ENCODE measurements around the gene GRID1. TPM values are rescaled to one million over a fixed set of nuclear protein-coding genes. Genes with fewer than 3 reads are reported as not detected.

The GRID1 gene
- total and polyA plus RNA-seq, 7 experiments from 2014 or later = not detected

DNA sequence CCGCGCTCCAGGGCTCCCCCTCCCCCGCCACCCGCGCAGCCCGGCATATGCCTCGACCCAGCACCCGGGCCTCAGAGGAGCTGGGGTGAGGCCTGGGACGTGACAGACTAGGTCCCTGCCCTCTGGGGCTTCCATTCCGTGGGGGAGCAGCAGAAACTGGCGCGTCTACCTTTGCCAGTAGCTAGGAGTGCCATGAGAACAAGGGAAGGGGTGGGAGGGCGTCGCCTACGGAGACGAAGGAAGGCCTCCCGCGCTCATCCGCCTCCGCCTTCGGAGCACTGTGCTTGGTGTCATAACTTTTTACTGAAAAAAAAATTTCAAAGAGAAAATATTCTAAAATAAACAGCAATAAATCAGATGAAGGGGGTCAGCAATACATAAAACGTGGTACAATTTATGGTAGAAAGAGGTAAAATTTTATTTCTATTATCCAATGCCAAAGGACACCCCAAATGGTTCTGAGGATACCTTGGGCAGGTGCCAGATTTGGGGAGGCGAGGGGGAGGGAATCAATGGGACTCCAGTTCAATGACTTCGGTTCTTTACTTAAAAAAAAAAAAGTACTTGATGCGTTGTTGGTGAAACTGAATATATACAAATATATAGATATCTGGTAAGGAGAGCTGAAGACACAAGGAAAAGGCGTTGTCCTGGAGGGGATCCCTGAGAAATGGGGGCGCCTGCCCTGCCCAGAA, 35.1 kb upstream of the GRID1 start:
- DNase-seq (peak in 8 of 9 donors; percentile 17 to 53 (median 38)), ATAC-seq (no peak)
- peak overlapping the region; percentile 46 to 93 (median 87) for H3K27ac Mint-ChIP-seq
- Histone ChIP-seq H3K27ac (ENCODE audit: low read depth, low read length) (peak overlapping the region; percentile 76), H3K27me3 (ENCODE audit: control insufficient read depth in 2 of 2, insufficient read depth in 2 of 2, low read length in 2 of 2) (no peaks in the 10 kb centered on the region), H3K36me3 (ENCODE audit: control insufficient read depth in 2 of 3, insufficient read depth in 3 of 3, low read length in 3 of 3) (peaks cover 0 to 7% (median 0%) of the 10 kb centered on the region in 3 experiments), H3K4me3 (ENCODE audit: low read length) (peak overlapping the region; percentile 86), H3K4me1 (ENCODE audit: control insufficient read depth in 2 of 2, insufficient read depth in 2 of 2, low read length in 2 of 2) (peaks cover 0 to 10% of the 10 kb centered on the region in 2 donors), H3K9me3 (ENCODE audit: control insufficient read depth in 2 of 3, low read length in 3 of 3) (no peaks in the 10 kb centered on the region)
- peaks cover 5 to 28% (median 23%) of the 10 kb centered on the region in 7 donors for H3K4me1 Mint-ChIP-seq
- intact Hi-C loops (cut with micrococcal nuclease) = loop anchor here (1.0 to 5.0 kb wide), 7 partner anchors 35 to 789 kb away; partner anchors contain the start of gene BMPR1A (in 2 of the 2)
- CTCF ChIA-PET = interaction anchor here (0.6 to 4.4 kb wide), 4 partner anchors 8 to 185 kb away, joined by 3 to 53 read pairs (median 3); no protein-coding TSS in a partner anchor
- POLR2A ChIA-PET = interaction anchor here (0.6 to 4.4 kb wide), 7 partner anchors 11 to 183 kb away, joined by 3 to 54 read pairs (median 9); no protein-coding TSS in a partner anchor
- peak overlapping the region; percentile 75 to 95 (median 88) for H3K4me3 Mint-ChIP-seq
- peaks cover 0 to under 1% (median 0%) of the 10 kb centered on the region in 5 donors for H3K36me3 Mint-ChIP-seq
- H3K27me3 Mint-ChIP-seq = peaks cover 0 to 11% (median 0%) of the 10 kb centered on the region in 5 donors
- peaks cover 0 to 4% (median 0%) of the 10 kb centered on the region in 11 donors for H3K9me3 Mint-ChIP-seq

DNA sequence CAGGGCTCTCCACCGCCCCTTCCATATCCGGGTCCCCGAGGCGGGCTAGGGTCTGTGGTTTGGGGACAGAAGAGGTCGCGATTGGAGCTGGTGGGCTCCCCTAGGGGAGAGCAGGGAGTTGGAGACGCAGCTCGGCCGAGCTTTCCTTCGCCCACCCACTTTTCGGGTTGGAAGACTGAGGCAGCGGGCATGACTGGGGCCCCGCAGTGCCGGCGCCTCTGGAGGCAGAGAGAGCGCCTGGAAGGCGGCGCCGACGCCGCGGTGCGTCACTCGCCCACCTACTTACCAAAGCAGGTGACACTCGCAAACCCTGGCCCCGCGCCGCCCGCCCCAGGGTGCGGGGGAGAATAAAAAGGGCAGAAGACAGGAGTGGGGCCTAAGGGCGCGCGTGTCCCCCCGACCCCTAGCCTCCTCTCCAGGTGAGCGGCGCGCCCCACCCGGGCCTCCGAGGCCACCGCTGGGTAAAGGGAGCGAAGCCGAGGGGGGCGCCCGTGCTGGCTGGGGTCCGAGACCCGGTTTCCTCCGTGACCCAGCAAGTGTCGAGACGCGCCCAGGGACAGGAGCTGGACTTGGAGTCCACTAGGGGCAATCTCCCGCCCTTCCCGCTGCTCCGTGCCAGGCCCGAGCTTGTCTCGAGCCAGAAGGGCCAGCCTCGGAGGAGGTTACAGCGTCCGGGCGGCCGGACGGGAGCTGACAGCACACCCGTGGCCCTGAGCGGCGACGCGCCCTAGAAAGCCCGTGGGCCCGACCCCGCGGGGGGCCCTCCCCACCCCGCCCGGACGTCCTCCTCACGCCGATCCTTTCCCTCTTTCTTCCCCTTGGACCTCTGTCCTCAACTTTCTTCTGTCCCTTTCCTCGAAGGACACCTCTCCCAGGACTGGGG, 34.4 kb upstream of the GRID1 start:
- ATAC-seq (peak; percentile 65), DNase-seq (peak; percentile 48 to 84 (median 73))
- Histone ChIP-seq H3K4me3 (ENCODE audit: low read length) (peak overlapping the region; percentile 86), H3K4me1 (ENCODE audit: control insufficient read depth in 2 of 2, insufficient read depth in 2 of 2, low read length in 2 of 2) (peaks cover 0 to 10% of the 10 kb centered on the region in 2 donors), H3K36me3 (ENCODE audit: control insufficient read depth in 2 of 3, insufficient read depth in 3 of 3, low read length in 3 of 3) (peaks cover 0 to 7% (median 0%) of the 10 kb centered on the region in 3 experiments), H3K27ac (ENCODE audit: low read depth, low read length) (peak overlapping the region; percentile 76), H3K9me3 (ENCODE audit: control insufficient read depth in 2 of 3, low read length in 3 of 3) (no peaks in the 10 kb centered on the region), H3K27me3 (ENCODE audit: control insufficient read depth in 2 of 2, insufficient read depth in 2 of 2, low read length in 2 of 2) (no peaks in the 10 kb centered on the region)
- peaks cover 0 to 13% (median 0%) of the 10 kb centered on the region in 5 donors for H3K27me3 Mint-ChIP-seq
- intact Hi-C loops (cut with micrococcal nuclease) = loop anchor here (1.0 to 5.0 kb wide), 13 partner anchors 10 to 789 kb away; partner anchors contain the start of genes BMPR1A (in 2 of the 2) and WAPL (in 2 of the 2)
- peak overlapping the region; percentile 79 to 95 (median 88) for H3K4me3 Mint-ChIP-seq
- no peaks in the 10 kb centered on the region for H3K36me3 Mint-ChIP-seq
- peaks cover 0 to 4% (median 0%) of the 10 kb centered on the region in 11 donors for H3K9me3 Mint-ChIP-seq
- H3K4me1 Mint-ChIP-seq = peaks cover 5 to 28% (median 23%) of the 10 kb centered on the region in 7 donors
- ChIA-PET POLR2A (interaction anchor here (0.8 to 4.4 kb wide), 13 partner anchors 12 to 189 kb away, joined by 3 to 54 read pairs (median 4); partner anchors contain the start of gene WAPL), CTCF (interaction anchor here (0.8 to 4.4 kb wide), 16 partner anchors 7 to 308 kb away, joined by 3 to 53 read pairs (median 4); no protein-coding TSS in a partner anchor)
- H3K27ac Mint-ChIP-seq = peak overlapping the region in 8 of 9 donors; percentile 62 to 93 (median 88)

- Histone ChIP-seq H3K27ac (ENCODE audit: low read depth, low read length) (peak overlapping the region; percentile 76), H3K9me3 (ENCODE audit: control insufficient read depth in 2 of 3, low read length in 3 of 3) (no peaks in the 10 kb centered on the region), H3K36me3 (ENCODE audit: control insufficient read depth in 2 of 3, insufficient read depth in 3 of 3, low read length in 3 of 3) (peaks cover 0 to 7% (median 0%) of the 10 kb centered on the region in 3 experiments), H3K4me3 (ENCODE audit: low read length) (peak overlapping the region; percentile 86), H3K4me1 (ENCODE audit: control insufficient read depth in 2 of 2, insufficient read depth in 2 of 2, low read length in 2 of 2) (peaks cover 0 to 10% of the 10 kb centered on the region in 2 donors), H3K27me3 (ENCODE audit: control insufficient read depth in 2 of 2, insufficient read depth in 2 of 2, low read length in 2 of 2) (no peaks in the 10 kb centered on the region)
- Mint-ChIP-seq H3K27me3 (peaks cover 0 to 19% (median 0%) of the 10 kb centered on the region in 5 donors), H3K4me3 (peak overlapping the region; percentile 79 to 95 (median 89)), H3K9me3 (peaks cover 0 to 2% (median 0%) of the 10 kb centered on the region in 11 donors), H3K36me3 (no peaks in the 10 kb centered on the region), H3K4me1 (peaks cover 5 to 28% (median 23%) of the 10 kb centered on the region in 7 donors), H3K27ac (peak overlapping the region; percentile 83 to 97 (median 93))
- ATAC-seq (peak; percentile 95), DNase-seq (peak; percentile 86 to 93 (median 90))
- ChIA-PET POLR2A (interaction anchor here (0.8 to 4.4 kb wide), 15 partner anchors 13 to 190 kb away, joined by 3 to 54 read pairs (median 3); partner anchors contain the start of gene WAPL), CTCF (interaction anchor here (0.6 to 4.4 kb wide), 19 partner anchors 8 to 501 kb away, joined by 3 to 53 read pairs (median 4); no protein-coding TSS in a partner anchor)
- intact Hi-C loops (cut with micrococcal nuclease) = loop anchor here (1.0 to 5.0 kb wide), 14 partner anchors 11 to 788 kb away; partner anchors contain the start of genes BMPR1A (in 2 of the 2) and WAPL (in 2 of the 2)
These were observed 33.5 kb upstream of the GRID1 start for GRCh38 chr10:86399879-86400704.

DNA sequence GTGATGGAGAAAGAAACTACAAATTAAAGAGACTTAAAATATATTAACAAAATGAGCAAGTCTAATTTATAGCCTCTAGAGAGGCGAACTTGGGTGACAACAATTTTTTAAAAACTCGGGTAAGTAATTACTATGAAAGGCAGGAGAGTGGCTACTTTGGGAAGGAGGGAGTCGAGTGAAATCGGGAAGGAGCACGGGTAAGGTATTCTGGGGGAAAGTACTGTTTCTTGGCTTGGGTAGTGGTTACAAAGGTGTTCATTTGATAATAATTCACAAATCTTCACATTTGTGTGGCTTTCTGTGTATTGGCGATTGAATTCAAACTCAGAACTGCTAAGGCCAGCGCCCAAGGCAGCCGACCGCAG, 32.9 kb upstream of the GRID1 start:
- peak overlapping the region; percentile 83 to 97 (median 93) for H3K27ac Mint-ChIP-seq
- H3K27ac ChIP-seq (ENCODE audit: low read depth, low read length) = peak overlapping the region; percentile 76
- peaks cover 0 to 10% of the 10 kb centered on the region in 2 donors for H3K4me1 ChIP-seq (ENCODE audit: control insufficient read depth in 2 of 2, insufficient read depth in 2 of 2, low read length in 2 of 2)
- no peaks in the 10 kb centered on the region for H3K36me3 Mint-ChIP-seq
- CTCF ChIA-PET = interaction anchor here (0.6 to 4.4 kb wide), 10 partner anchors 12 to 309 kb away, joined by 3 to 53 read pairs (median 5); no protein-coding TSS in a partner anchor
- H3K36me3 ChIP-seq (ENCODE audit: control insufficient read depth in 2 of 3, insufficient read depth in 3 of 3, low read length in 3 of 3) = peaks cover 0 to 7% (median 0%) of the 10 kb centered on the region in 3 experiments
- intact Hi-C loops (cut with micrococcal nuclease) = loop anchor here in 1 of 2 donors (2.0 kb wide), 1 partner anchor 499 kb away; no protein-coding TSS in a partner anchor
- H3K27me3 ChIP-seq (ENCODE audit: control insufficient read depth in 2 of 2, insufficient read depth in 2 of 2, low read length in 2 of 2) = no peaks in the 10 kb centered on the region
- DNase-seq (no peak), ATAC-seq (no peak)
- H3K27me3 Mint-ChIP-seq = peaks cover 0 to 23% (median 0%) of the 10 kb centered on the region in 5 donors
- POLR2A ChIA-PET = interaction anchor here (0.8 to 4.4 kb wide), 9 partner anchors 13 to 190 kb away, joined by 3 to 54 read pairs (median 4); partner anchors contain the start of gene WAPL
- peak overlapping the region; percentile 79 to 91 (median 88) for H3K4me3 Mint-ChIP-seq
- peaks cover 0 to 2% (median 0%) of the 10 kb centered on the region in 11 donors for H3K9me3 Mint-ChIP-seq
- no peaks in the 10 kb centered on the region for H3K9me3 ChIP-seq (ENCODE audit: control insufficient read depth in 2 of 3, low read length in 3 of 3)
- peak overlapping the region; percentile 86 for H3K4me3 ChIP-seq (ENCODE audit: low read length)
- H3K4me1 Mint-ChIP-seq = peaks cover 5 to 28% (median 23%) of the 10 kb centered on the region in 7 donors

DNA sequence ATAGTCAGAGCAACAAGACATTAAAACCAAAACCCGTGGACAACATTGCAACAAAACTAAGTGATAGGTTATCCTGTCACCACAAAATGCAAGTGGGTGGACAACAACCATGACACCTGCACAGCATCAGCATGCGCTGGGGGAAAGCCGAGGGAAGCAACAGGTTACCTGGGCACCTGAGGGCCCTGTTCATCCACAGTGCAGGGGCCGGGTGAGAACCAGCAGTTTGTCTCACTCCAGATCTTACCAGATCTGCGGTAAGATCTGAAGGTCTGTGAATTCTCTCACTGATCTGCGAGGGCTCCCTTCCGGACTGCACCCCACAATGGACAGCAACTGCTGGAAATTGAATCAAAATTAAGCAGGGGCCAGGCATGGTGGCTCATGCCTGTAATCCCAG, 30.5 kb upstream of the GRID1 start:
- peaks cover 0 to 7% (median 0%) of the 10 kb centered on the region in 3 experiments for H3K36me3 ChIP-seq (ENCODE audit: control insufficient read depth in 2 of 3, insufficient read depth in 3 of 3, low read length in 3 of 3)
- ChIA-PET POLR2A (no interaction called here), CTCF (no interaction called here)
- intact Hi-C loops (cut with micrococcal nuclease) = no loop called here
- H3K4me3 Mint-ChIP-seq = no peak overlapping the region
- no peak overlapping the region for H3K27ac ChIP-seq (ENCODE audit: low read depth, low read length)
- H3K36me3 Mint-ChIP-seq = no peaks in the 10 kb centered on the region
- H3K27me3 Mint-ChIP-seq = peaks cover 0 to 31% (median 0%) of the 10 kb centered on the region in 5 donors
- DNase-seq = no peak
- H3K27me3 ChIP-seq (ENCODE audit: control insufficient read depth in 2 of 2, insufficient read depth in 2 of 2, low read length in 2 of 2) = no peaks in the 10 kb centered on the region
- peaks cover 5 to 28% (median 20%) of the 10 kb centered on the region in 7 donors for H3K4me1 Mint-ChIP-seq
- no peaks in the 10 kb centered on the region for H3K9me3 ChIP-seq (ENCODE audit: control insufficient read depth in 2 of 3, low read length in 3 of 3)
- H3K27ac Mint-ChIP-seq = no peak overlapping the region
- H3K9me3 Mint-ChIP-seq = peaks cover 0 to 2% (median 0%) of the 10 kb centered on the region in 11 donors
- H3K4me1 ChIP-seq (ENCODE audit: control insufficient read depth in 2 of 2, insufficient read depth in 2 of 2, low read length in 2 of 2) = peaks cover 0 to 10% of the 10 kb centered on the region in 2 donors
- H3K4me3 ChIP-seq (ENCODE audit: low read length) = no peak overlapping the region
- no peak for ATAC-seq
